DMS53 (cell line): ENCODE measurements around the gene MYOZ2.

Experiments used
- DNase-seq: peaks from one replicate; lab custom pipeline; 2025; lab: John Stamatoyannopoulos, UW

The MYOZ2 gene

GRCh38 chr4:119135721-119136121, at the start of gene MYOZ2:
Gene MYOZ2, plus strand, starts transcription at chr4:119135832. Its CDS starts 694 bp downstream, at chr4:119136526.
- no peak for DNase-seq

- DNase-seq, result no peak
These were observed 48.5 kb upstream of the MYOZ2 start for GRCh38 chr4:119087121-119087520.

- no peak for DNase-seq
These were observed 48.0 kb upstream of the MYOZ2 start for GRCh38 chr4:119087656-119088055.

DNA sequence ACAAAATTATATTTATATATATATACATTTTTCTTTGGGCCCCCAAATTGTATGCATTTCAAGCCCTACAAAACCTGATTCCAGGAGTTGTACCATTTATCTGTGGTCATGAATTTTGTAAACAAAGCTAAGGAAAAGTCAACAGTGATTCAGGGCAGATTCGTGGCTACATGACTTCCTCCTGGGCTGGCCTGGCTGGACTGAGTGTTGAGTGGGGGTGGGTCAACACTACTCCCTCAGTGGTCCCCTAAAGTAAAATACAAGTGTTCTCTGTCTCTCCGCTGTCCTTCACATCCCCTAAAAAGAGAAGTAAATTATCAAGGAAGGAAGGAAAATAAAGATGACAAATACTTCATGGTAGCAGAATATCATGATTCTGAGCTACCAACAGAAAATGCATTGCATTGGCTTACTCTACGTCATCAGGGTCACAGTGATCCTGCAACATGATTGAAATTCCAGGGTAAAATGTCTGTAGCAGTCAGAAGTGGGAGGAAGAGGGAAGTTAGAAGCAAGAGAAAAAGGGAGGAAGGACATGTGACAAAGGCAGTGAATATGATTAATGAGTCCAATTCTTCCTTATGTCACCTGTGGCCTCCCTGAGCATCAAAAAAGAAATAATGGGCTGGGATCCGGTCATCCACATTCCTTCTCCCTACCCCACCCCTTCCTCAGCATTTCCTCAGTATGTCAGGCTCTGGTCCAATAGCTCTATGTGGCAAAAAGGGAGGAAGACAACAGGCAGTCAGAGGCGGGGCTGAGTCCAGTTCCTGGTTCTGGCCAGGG, 42.4 kb upstream of the MYOZ2 start:
- DNase-seq, result peak; percentile 58

DNA sequence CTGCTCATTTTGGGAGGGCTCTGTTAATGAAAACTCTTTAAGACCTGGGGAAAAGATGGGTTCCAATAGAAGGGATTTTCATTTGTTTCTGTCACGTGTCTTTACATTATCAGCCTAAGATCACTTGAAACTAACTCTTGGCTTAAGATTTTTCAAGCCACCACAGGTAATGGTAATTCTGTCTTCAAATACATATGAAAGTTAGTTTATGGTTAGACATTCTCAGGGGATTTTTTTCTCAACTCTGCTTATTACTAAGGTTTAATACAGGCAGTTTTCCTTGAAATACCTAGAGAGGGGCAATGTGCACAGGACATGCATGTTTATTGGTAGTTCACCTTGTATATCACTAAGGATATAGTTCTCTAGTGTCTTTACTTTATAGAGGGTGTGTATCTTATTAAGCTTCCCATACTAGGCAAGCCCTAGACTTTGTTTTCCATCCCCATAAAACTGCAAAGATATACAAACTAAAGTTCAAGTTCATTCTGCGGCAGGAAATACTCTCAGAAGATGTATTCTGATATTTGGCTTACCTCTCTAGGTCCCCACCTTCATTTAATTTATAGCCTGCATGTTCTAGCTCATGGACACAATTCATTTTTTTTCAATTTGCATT, 38.2 kb upstream of the MYOZ2 start:
- no peak for DNase-seq

DNA sequence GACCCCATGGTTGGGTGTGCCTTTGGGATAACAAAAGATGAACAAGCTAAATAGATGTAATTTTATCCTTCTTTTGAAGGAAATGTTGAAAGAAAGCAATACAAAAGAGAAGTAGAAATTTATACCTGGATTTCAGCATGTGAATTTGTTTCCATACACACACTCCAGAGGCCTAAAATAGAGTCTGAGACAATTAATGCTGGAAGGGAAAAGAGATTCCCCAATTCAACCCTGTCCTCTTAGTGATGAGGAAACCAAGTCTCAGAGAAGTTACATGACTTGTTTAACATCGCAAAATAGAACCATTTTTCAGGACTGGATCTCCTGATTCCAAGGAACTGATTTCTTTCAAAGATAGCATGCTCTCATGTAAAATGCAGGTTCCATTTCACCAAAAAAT, 37.3 kb upstream of the MYOZ2 start:
- no peak for DNase-seq

GRCh38 chr4:119099227-119099810, 36.3 kb upstream of the MYOZ2 start:
- no peak for DNase-seq

GRCh38 chr4:119100655-119101054, 35.0 kb upstream of the MYOZ2 start:
- DNase-seq, result no peak

DNA sequence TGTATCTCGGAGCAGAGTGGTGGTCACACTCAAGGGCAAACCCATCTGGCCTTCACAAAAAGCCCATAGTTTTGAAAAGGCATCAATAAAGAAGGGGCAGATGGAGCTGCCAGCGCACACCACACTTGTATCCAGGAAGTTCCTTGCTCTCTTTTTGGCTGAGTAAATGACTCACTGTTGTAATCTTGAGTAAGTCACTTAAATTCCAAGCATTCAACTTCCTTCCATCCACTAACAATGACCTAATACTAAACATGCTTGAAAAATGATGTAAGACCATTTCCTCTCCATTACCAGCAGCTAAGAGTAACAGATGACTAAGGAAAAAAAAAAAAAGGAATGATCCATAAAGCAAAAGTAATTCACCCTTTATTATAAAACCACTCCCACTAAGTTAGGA, 32.4 kb upstream of the MYOZ2 start:
- peak; percentile 52 for DNase-seq

- DNase-seq, result no peak
These were observed 30.9 kb upstream of the MYOZ2 start for GRCh38 chr4:119104644-119105273.

DNA sequence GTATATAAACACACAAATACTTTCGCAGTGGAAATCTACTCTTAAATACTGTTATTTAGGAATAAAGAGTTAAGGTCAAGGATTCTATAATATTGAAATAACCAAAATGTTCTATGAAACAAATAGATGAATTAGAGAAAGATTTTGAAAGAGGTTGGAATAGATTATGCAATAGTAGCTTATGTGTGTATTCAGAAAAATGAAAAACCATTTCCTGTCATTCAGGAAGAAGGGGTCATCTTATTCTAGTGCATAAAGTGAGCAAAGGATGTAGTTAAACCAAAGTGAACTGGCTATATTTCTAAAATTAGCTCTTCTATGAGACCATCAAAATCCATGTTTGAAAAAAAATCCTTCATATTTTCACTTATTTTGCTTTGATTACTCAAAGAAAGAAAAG, 30.0 kb upstream of the MYOZ2 start:
- no peak for DNase-seq

GRCh38 chr4:119106036-119107000, 29.3 kb upstream of the MYOZ2 start:
- no peak for DNase-seq

DNA sequence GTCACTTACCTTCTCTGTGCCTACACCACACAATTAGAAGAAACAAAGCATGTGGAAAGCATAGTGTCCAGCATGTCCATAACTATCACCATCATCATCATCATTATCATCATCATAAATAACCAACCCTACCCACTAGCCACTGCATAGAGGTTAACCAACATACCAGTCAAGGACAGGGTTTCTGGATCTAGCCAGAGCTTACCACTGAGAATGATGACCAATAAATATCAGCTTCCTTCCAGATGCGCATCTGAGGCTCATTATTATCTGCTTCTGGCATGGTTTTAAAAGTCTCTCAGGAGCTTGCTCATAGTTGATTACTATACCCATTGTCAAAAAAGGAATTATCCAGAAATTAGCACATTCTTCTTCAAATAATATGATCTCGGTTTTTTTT, 25.5 kb upstream of the MYOZ2 start:
- DNase-seq, result no peak

GRCh38 chr4:119111296-119111695, 24.3 kb upstream of the MYOZ2 start:
- no peak for DNase-seq

DNA sequence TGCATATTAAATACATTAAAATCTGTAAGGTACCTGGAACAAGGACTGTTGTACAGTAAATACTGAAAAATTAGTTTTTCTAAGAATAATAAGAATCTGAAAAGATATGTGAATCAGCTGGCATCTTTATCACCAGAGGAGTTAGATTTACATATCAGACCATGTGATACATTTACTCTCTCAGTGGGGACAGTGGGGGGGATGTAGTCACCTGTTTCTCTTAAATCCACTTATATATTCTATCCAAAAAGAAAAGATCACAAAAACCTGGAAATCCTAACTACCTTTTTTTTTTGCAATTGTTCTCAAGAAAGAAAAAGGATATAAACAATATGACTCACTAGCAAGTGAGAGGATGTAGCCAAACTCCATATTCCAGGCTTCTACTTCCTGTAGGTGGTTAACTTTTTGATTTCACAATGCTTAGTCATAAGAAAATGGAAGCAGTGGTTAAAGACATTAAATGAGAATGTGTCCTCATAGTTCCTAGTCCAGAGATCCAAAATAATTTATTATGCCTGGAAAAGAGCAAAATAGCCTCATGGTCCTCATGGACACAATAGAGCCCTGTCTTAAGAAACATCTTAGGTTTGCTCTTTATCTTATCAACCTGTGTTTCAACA, 22.5 kb upstream of the MYOZ2 start:
- DNase-seq, result peak; percentile 49

DNA sequence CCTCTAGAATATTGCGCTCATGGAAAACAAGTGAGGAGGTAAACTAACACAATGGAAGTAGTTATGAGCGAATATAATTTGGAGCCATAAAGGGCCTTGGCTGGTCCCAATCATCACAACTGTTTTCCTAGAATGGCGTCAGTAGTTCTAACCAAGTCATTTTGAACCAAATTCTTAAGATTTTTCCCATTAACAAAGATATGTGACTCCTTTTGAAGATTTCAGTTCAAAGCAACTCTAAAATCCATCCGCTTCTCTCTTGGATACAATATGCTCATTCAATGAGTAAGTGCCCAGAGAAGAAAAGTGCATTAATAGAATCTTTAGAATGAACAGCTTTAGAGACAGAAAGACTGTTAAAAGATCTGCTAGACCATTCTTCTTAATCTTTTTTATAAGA, 19.6 kb upstream of the MYOZ2 start:
- DNase-seq, result no peak

GRCh38 chr4:119116925-119117900, 18.4 kb upstream of the MYOZ2 start:
- DNase-seq, result no peak

DNA sequence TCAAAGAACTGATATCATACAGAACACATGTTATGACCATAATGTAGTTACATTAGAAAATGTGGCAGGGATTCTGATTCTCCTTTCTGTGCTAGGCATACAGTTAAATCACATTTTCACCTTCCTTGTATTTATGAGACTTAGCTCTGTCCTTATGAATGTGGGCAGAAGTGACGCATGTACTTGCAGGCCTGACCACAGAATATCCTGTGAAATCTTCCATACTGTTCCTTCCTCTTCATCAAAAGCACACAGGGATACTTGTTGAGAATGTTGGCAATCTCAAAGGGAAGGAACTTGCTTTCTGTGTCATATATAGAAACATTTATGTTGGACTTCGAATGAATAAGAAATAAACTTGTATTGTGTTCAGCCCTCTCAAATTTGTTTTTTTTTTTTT, 17.2 kb upstream of the MYOZ2 start:
- no peak for DNase-seq

- no peak for DNase-seq
These were observed 11.3 kb upstream of the MYOZ2 start for GRCh38 chr4:119124352-119124751.

GRCh38 chr4:119125931-119126330, 9.7 kb upstream of the MYOZ2 start:
- DNase-seq, result no peak
